Measurements from ENCODE around the gene COBL.

COBL gene

DNA sequence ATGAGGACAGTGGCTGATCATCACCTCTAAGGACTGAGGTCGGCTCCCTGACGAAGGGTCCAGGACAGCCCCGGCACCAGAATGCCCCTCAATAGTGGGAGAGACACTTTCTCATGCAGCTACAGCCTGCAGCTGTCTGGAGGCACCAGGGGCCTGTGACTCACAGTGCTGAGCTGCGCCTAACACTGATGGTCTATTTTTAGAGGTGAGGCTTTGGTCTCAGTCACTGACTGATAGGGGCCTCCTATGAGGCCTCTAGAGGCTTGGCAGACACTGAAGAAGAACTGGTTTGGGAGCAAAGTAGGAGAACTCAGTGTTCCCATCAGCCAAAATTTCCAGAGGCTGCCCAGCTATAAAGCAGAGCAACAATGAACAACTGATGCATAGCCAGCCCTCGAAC lies 130.1 kb downstream of the COBL start:
- no peak for DNase-seq

DNA sequence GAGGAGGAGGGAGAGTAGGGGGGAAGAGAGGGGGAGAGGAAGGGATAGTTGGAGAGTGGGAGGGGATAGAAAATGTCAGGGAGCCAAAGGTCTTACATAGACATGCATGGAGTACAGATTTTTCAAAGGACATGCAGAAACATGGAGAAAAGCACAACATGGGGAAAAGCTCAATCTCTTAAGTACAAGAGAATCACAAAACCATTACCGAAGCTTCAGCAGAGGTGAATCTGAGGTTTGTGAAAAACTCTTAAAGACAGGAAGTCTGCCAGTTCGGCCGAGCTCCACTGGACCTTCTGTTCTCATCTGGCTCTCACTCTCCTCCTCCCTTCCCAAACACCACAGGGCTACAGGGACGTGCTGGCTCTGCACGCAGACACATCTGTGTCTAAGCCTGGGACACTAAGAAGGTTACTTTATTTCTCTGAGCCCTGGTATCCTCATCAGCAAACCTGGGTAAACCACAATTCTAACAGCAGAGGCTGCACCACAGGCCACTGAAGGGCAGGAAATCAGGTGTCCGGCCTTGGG lies 133.9 kb downstream of the COBL start:
- no peak for DNase-seq

DNA sequence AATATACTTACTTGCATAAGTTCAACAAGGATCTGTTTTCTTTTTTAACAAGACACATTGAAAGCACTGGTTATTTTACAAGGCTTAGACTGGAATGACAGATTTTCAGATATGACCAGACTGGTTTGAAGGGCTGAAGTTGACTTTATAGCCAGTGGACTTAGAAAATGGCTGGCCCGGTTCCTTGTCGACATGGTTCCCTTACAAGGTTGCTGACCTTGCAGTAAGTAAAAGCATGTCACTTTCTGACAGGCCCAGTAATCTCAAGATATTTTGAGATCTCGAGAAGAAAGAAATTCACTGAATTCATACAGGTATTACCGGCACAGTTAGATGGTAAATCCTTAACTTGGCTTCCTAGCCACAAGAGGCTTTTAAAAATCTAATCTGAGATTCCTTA lies 136.5 kb downstream of the COBL start:
- DNase-seq = no peak

DNA sequence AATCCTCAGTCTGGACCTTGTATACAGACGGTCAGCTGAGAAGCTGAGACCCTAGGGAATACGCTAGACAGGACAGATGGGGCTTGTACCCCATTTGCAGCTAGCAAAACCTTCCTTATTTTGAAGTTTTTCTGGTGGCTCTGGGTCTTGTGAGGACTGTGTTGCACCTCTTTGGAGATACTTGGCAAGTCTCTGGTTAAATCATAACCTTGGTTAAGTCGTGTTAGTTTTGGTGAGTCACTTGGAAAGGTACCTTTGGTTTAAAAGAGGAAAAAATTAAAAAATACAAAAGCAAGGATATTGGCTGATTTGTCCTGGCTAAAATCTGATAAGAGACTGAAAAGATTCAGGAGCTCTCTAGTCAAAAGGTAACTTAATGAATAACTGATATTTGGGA lies 140.6 kb downstream of the COBL start:
- DNase-seq = no peak

DNA sequence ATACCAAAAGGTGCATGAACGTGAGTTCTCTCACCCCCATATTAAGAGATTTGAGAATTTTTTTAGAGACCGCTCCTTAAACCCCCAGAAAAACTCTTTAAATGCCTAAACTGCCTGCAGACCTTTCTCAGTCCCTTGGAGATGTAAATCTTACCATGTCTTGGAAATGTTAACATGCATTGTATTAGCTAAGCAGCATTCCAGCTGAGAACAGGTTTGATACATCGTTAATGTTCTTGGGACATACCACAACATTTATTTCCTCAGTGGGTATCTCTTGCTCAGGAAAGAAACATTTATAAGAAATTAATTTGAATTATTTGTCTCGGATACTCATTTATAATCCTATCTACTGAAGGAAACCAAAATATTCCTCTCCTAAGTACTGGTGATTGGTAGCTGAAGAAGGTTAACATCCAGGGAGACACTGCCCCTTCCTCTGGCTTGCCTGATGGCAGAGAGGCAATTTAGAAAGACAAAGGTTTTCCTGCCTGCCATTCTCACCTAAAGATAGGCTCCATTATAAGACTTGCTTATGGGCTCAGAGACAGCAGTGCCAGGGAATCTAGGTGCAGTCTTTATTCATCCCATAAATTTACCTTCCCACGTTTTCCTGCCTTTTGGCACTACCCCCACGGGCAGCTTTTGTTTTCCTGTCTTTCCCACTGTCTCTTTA lies 141.2 kb downstream of the COBL start:
- DNase-seq = no peak

DNA sequence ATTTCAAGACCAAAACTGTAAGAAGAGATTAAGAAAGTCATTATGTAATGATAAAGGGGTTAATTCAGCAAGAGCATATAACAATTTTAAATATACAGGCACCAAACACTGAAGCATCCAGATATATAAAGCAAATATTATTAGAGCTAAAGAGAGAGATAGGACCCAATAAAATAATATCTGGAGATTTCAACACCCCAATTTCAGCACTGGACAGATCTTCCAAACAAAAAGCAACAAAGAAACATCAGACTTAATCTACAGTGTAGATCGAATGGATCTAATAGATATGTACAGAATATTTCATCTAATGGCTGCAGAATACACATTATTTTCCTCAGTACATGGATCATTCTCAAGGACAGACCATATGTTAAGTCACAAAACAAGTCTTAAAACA lies 151.3 kb downstream of the COBL start:
- DNase-seq = no peak

DNA sequence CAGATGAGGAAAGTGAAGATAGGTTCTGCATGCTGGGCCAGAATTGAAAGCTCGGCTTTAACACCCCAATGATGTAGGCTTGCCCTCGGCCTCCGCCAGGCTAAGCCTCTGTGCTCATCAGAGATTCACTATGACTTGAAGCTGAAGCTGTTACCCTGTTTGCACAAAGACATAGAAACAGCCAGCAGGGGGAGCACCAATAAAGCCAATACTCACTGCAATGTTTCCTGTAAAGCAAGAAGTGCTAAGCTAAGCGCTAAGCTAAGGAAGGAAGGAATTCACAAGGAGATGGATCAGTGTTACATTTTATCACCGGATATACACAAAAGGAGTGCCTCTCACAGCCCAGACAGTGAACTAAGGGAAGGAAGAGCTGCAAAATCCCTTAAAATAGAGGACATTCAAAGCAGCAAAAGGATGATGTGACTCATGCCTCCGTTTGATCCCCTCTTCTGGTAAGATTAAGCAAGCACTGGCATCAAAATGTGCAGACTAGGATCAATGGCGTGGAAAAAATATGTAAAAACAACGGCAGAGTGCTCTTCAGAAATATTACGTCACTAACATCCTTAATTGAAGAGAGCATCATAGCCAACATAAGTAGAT lies 153.8 kb downstream of the COBL start:
- peak; percentile 52 to 63 for DNase-seq

DNA sequence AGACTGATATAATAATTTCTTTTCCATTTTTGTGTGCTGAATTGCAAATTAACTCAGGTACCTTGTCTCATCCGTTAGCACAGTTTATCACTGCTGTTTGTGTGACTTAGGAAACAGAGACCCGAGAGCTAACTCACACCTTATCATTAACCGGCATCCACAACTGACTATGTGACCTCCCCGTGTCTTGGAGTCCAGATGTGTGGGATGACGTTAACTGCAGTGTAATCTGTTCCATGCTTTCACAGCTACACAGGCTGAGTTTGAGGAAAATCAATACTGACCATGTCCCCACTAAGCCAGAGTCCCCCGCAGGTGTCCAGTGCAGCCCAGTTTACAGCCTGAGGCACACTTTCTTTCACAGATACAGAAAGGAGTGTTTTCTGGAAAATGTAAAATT lies 154.7 kb downstream of the COBL start:
- DNase-seq = no peak

DNA sequence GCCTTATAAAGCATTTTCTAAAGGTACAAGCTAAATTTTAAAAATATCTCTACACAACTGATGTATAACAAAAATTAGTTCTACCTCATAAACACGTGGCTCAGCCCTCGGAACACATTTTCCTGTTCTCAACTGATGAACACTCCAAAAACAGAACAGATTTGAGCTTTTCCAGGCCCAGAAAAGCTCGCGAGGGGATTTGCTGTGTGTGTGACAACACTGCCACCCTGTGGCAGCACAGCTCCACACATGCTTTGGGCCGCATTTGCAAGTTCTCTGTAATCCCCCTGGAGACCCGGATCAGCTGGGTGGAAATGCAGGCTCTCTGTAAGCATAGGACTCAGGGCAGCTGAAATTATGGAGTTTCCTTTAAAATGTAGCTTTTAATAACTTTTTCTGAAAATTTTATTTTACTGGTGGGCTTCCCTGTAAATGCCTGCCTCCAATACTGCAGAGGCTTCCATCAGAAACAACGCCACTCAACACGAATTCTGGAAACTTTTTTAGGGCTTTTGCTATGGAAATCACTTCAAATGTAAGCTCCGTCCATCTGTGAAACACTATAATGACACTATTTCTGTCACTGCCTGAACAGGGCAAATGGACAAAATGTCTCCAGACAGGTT lies 155.5 kb downstream of the COBL start:
- DNase-seq = peak; percentile 49 to 56

DNA sequence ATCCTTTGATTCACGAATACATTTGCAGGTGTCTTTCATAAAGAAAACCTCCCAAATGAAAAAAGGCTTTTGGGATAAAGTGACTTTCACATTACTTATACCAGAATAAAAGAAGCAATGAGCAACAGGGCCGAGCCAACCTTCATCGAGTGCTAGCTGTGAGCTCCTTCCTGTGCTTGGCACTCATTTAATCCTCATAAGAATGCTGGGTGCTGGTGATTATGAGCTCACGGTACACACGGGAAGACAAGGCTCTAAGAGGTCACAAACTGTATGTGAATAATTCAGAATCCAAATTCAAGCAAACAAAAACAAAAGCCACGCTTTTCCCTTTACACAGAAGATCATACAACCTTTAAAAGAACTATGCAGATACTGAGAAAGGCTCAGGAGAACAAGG lies 156.2 kb downstream of the COBL start:
- DNase-seq = no peak

DNA sequence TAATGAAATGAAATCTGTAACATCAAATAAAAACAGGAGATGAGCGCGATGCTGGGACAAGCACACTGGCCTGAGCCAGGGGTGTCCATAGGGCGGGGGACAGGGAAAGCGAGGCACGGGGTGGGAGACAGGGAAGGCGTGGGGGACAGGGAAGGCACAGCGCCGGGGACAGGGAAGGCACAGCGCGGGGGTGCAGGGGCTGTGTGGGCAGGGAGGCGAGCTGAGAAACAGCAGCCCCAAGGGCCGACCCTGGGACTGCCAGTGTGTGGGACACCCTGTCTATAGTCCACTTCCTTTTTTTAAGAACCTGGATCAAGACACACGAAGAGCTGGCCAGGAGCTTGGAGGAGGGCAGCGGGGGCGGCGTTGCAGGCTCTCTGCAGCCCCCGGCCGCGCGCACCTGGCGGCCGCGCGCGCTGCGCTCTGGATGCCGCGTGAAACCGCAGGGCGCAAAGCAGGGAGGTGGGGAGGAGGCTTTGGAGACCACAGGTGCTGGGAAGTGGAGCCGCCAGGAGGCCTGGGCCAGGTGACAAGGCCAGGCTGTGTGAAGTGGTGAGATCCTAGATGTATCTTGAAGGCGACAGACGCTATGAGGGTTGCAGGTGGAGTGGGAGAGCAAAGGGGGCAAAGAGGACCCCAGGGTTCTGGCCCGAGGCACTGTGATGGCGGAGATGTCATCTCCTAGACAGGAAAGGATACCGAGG lies 157.7 kb downstream of the COBL start:
- no peak for DNase-seq

DNA sequence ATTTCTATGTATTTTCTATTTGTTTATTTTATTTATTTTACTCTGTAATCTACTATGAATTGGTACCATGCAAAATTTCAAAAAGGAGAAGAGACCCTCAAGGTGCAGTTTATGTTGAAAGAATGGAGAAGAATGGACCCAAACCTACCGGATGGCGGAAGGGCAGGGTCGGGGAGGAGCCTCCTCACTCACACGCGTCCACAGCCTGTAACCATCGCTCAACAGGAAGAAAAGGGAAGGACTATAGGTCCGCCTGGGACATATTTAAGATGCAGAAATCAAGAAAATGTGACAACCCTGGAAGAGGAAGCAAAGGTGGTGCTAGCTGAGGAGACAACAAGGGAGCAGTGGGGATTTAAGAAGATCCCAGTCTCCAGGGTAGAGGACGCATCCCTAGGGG lies 158.4 kb downstream of the COBL start:
- DNase-seq = no peak

DNA sequence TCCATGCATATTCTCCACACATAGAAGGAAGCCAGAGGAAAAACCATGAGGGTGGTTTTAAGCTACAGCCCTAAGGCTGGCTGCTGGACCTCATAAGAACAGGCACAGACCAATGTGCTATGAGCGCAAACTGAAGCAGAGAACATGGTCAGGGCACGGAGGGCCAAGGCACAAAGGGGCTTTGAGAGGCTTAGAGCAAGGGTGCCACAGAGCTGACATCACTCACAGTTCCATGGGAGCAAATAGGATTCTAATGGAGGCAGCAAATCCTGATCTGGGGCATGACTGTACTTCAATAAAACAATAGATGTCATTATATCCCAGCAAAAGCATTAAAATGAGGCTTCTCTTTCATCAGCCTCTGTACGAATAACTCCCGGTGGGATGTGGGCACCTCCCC lies 162.4 kb downstream of the COBL start:
- DNase-seq = no peak

DNA sequence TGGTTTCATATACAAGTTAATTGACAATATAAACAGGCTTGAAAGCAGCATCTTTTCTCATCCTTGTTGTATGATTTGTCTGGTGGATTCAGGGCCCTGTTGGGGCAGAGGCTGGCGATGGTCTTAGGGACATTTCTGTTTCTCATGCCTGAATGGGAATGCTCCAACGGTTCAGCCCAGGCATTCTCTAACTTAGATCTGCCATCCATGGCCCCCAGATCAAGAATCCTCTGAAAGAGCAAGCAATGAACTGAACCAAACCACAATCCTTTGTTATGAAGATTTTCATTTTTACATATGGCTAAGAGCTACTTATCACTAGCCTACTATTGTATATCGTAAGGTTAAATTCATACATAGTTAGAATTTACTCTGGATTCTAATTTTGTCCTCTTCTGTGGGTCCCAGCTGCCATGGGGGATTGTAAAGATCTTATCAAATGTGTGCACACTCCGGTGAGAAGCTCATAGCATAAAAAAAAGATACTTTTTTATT lies 163.9 kb downstream of the COBL start:
- no peak for DNase-seq

DNA sequence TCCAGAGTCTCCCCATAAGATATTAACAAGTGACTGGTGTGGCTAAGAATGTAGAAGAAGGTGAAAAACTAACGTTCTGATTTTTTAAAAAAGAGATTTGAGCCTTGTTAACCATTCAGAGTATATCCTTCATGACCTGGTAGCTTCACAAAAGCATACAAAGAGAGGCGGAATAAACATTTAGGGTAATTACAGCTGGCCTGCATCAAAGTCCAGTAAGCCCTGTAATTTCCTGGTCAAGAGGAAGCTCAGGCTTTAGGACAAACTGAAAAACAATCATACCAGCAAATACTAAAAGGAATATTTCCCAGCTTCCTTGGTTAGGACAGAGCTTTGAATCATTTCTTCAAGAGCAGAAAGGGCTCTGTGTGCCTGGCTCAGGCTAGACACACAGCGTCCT lies 165.2 kb downstream of the COBL start:
- no peak for DNase-seq

DNA sequence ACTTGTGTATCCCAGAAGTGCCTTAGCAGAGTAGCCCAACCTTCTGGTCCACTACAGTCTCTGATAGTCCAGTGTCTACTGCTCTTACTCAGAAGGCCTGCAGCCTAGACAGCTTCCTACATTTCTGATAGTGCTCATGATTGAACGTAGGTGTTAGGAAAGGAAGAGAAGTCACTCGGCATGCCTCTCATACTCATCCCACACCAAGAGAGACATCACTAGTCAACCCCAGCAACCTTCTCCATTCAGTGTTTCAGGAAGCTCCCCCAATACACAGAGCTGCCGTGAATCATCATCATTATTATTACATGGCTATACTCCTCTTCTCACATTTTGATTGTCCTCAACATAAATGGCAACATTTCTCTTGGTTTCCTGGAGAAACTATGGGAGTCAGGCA lies 166.4 kb downstream of the COBL start:
- DNase-seq = no peak

DNA sequence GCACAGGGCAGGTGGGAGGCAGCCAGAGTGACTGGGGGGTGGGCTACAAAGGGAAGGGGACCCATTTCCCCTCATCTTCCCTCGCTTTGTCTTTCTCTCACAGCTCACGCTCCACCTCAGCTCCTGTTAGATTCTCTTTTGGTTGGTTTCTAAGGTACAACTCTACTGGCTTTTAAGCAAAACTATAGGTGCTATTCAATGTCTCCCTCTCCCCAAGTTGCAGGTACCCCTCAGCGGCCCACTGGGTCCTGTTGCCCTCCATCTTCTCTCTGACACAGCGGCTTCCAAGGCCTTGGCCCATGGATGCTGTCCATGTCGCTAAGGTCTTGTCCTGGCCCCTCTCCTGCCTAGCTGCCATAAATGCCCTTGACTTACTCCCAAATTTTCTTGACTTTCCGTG lies 168.4 kb downstream of the COBL start:
- DNase-seq = no peak

DNA sequence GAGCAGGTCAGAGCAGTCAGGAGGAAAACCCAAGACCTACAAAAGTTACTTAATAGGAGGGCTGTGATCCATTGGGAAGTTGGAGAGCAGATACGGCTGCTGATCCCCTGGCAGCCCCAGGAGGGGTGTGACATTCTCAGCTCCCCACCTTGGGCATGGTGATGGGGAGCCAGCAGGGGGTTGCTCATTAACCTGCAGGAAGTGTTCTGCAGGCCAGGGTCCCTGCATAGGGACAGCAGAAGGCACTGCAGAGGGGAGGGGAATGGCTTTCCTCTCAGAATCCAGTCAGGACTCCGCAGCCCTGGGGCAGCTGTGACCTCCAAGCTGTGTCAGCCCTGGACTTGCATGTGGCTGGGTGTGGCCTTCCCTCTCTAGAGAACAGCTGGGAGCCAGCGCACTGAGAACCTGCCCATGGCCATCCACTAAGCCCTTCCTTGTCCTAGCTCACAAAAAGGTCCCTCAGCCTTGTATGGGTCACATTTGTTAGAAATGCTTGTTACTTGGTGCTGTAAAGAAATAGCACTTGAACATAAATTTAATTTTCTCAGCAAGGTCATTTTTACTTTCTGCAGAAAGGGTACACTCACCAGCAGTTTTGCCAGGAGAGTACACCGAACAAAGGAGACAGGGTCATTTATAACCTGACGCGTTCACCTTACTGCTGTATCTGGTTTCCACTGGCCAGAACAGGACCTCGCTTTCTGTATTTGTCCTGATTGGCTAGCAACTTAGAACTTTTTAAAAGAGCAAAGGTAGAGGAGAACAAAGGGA lies 169.6 kb downstream of the COBL start:
- DNase-seq = no peak

DNA sequence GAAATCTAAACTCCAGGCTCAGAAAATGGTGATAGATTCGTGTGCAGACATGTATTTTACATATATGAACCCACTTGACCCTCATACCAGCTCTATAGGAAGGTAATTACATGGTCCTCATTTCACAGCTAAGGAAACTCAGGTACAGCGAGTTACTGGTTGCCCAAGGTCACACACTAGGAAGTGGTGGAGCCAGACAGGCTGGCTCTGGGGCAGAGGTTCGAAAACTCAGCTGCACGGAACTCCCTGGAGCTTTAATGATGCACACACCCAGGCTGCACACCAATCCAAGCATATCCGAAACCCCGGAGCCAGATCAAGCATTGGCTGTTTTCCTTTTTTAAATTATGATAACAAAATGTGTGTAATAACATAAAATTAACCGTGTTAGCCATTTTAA lies 172.4 kb downstream of the COBL start:
- DNase-seq = no peak

DNA sequence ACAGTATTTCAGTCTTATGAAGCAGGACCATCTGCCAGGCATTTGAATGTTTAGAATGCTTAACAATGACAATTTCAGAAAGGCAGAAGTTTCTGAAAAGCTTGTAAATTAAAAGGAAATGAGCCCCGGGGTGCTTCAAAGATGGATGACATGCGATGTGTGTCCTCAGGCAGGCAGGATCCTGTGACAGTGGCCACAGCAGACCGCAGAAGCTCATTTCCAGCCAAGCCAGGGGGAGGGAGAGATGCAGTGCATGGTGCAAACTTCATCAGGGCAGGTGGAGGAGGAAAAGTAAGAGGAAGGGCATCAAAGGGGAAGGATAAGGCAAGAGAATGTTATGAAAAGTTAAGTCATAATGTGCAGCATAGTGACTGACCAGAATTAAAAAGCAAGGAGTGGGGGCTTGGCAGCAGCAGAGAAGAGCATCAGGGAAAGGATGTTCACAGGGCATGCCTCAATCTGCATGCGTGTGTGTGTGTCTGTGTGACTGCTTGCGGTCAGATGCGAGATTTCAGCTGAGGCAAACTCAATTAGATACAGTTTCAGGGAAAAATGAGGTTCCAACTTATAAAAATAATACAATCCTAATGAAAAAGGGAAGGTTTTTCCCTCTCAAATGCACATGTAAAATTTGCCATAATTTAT lies 173.7 kb downstream of the COBL start:
- DNase-seq = no peak

DNA sequence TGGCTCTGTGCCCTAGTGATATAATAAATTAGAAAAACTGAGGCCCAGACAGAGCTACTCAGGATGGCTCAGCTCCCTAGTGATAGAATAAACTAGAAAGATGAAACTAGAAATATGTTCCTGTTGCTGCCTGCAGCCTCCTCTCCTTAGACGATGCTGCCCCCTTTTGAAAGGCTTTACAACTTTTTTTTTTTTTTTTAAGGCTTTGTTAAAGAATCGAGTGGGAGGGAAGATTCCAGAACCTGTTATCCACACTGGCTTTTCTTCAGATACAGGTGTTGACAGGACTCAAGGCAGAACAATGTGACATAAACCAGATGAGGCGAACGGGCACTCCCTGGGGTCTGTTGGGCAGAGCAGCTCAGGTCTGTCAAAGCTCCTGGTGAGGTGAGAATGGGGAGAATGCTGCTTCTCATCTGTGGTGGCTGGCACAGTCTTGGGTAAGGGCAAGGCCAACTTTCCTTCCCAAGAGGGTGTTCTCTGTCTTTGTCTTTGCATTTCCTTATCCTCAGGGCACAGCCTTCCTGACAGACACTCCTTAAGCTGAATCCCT lies 175.1 kb downstream of the COBL start:
- DNase-seq = peak in 1 of 2 donors; percentile 15

Measured in CD4-positive, alpha-beta T cell treated with Interleukin-4 for 1 hour (primary cell).